K562 (cell line): Measurements from ENCODE around the gene DDAH2. TPM values are rescaled to one million over a fixed set of nuclear protein-coding genes. Genes with fewer than 3 reads are reported as not detected.
A peak's percentile ranks its signal among the peaks of the same experiment; 100 is the strongest.

Experiments used
- ARHGAP35 ChIP-seq: fragments of 450-650 bp; IDR thresholded peaks from 2 replicates; pipeline ENCODE4 v1.6.1; 2018; ENCODE audit not compliant: partially characterized antibody
- FIP1L1 ChIP-seq: fragments of 200-400 bp; formaldehyde crosslinking; IDR thresholded peaks from 2 replicates; pipeline ENCODE4 v1.6.1; 2018; ENCODE audit warnings: mild to moderate bottlenecking, low read depth, low read length; ENCODE audit not compliant: poor library complexity, severe bottlenecking
- FOXJ2 ChIP-seq: fragments of 200-800 bp; sonication (Bioruptor generic); IDR thresholded peaks from 2 replicates; pipeline ENCODE4 v1.6.1; 2016; ENCODE audit warnings: missing genetic modification characterization, missing compliant biosample characterization
- HNRNPK ChIP-seq: fragments of 200-400 bp; formaldehyde crosslinking; IDR thresholded peaks from one replicate; pipeline ENCODE4 v1.6.1; 2018; ENCODE audit warnings: mild to moderate bottlenecking, low read depth, low read length; ENCODE audit not compliant: poor library complexity, severe bottlenecking
- HOXB6 ChIP-seq: fragments of 250-450 bp; sonication (Bioruptor Pico); IDR thresholded peaks from 2 replicates; pipeline ENCODE4 v1.5.1; 2022; ENCODE audit warnings: mild to moderate bottlenecking, borderline replicate concordance
- KAT7 ChIP-seq: sonication (generic); formaldehyde crosslinking; IDR thresholded peaks from 2 replicates; pipeline ENCODE4 v1.8.0; 2022; ENCODE audit warnings: missing genetic modification reagents, mild to moderate bottlenecking, borderline replicate concordance
- MTA2 ChIP-seq: fragments of 450-650 bp; IDR thresholded peaks from 2 replicates; pipeline ENCODE4 v1.6.1; 2016; ENCODE audit warnings: low read depth
- MXI1 ChIP-seq: IDR thresholded peaks from 2 replicates; pipeline ENCODE4 v1.6.1; 2011; ENCODE audit warnings: low read depth, mild to moderate bottlenecking, improper control_type of control experiment, low read length
- NCOA2 ChIP-seq, 2 experiments: fragments of 450-650 bp; IDR thresholded peaks; 2 replicates each; pipeline ENCODE4 v1.6.1; 2018; ENCODE audit warnings: mild to moderate bottlenecking in 2 of 2, moderate library complexity in 1 of 2; ENCODE audit not compliant: partially characterized antibody in 2 of 2
- POLR2A ChIP-seq: fragments of 450-650 bp; conservative IDR thresholded peaks from 2 replicates; pipeline ENCODE4 v1.6.1; 2016
- RBM22 ChIP-seq: fragments of 200-400 bp; formaldehyde crosslinking; IDR thresholded peaks from 2 replicates; pipeline ENCODE4 v1.6.1; 2018; ENCODE audit warnings: low read length, low read depth; ENCODE audit not compliant: poor library complexity, severe bottlenecking
- RBM25 ChIP-seq: fragments of 200-400 bp; formaldehyde crosslinking; IDR thresholded peaks from 2 replicates; pipeline ENCODE4 v1.6.1; 2018; ENCODE audit warnings: low read length, low read depth, moderate library complexity; ENCODE audit not compliant: severe bottlenecking
- SP2 ChIP-seq: IDR thresholded peaks from 2 replicates; pipeline ENCODE4 v1.6.1; 2011; ENCODE audit warnings: mild to moderate bottlenecking, low read depth, low read length, moderate library complexity; ENCODE audit not compliant: poor library complexity, severe bottlenecking; ENCODE audit errors: extremely low read depth
- THRAP3 ChIP-seq: fragments of 450-650 bp; IDR thresholded peaks from 2 replicates; pipeline ENCODE4 v1.6.1; 2016; ENCODE audit warnings: mild to moderate bottlenecking, inconsistent platforms, borderline replicate concordance
- ZFP30 ChIP-seq: fragments of 250-450 bp; sonication (Bioruptor Pico); IDR thresholded peaks from 2 replicates; pipeline ENCODE4 v1.8.0; 2022; ENCODE audit warnings: moderate library complexity, mild to moderate bottlenecking, inconsistent platforms, borderline replicate concordance
- ZFP36 ChIP-seq: fragments of 150-350 bp; IDR thresholded peaks from 2 replicates; pipeline ENCODE4 v1.6.1; 2018; ENCODE audit warnings: low read length, low read depth; ENCODE audit not compliant: partially characterized antibody
- ZNF778 ChIP-seq: fragments of 450-650 bp; formaldehyde crosslinking; IDR thresholded peaks from 2 replicates; pipeline ENCODE4 v1.4.0; 2020; ENCODE audit warnings: mild to moderate bottlenecking, moderate library complexity
- polyA plus RNA-seq, 8 experiments: library from polyadenylated mRNA; depleted of rRNA in 4 of 8; stranded (reverse) in 5 of 8; unstranded in 3 of 8; fragments of >200 nt; fragmentation: Nextera tagmentation in 2 of 8; fragmentation: Illumina TruSeq in 1 of 8; extraction: Ambion mirVana in 2 of 8; extraction: Trizol in 1 of 8; gene quantifications; 2 replicates each; pipeline versions ENCODE4 v1.2.1 to v1.2.3, GENCODE V29; 2011 to 2014; ENCODE audit warnings: inconsistent platforms in 1 of 8, missing spikeins in 1 of 8
- total RNA-seq, 7 experiments: library from RNA; depleted of rRNA in 6 of 7; stranded (reverse); fragments of >200 nt in 6 of 7; fragmentation: Illumina TruSeq in 2 of 7; extraction: Trizol in 2 of 7; gene quantifications; 2 replicates each; pipeline versions ENCODE4 v1.2.1 to v1.2.3, GENCODE V29; 2011 to 2021; ENCODE audit warnings: low replicate concordance in 1 of 7
- TF ChIP-seq, protein P1 (sequence below), 2 experiments: IDR thresholded peaks; 2 replicates each; pipeline ENCODE4 v1.6.1; 2011; ENCODE audit warnings: borderline replicate concordance in 1 of 2, control low read depth in 1 of 2, low read depth in 1 of 2, low read length in 1 of 2, mild to moderate bottlenecking in 1 of 2, mixed read lengths in 1 of 2, moderate library complexity in 1 of 2; ENCODE audit not compliant: insufficient read depth in 1 of 2, insufficient read length in 1 of 2, poor library complexity in 1 of 2, severe bottlenecking in 1 of 2; ENCODE audit errors: extremely low read depth in 1 of 2
- TF ChIP-seq, protein P2 (sequence below): fragments of 250-450 bp; sonication (Bioruptor Pico); IDR thresholded peaks from 2 replicates; pipeline ENCODE4 v1.8.0; 2022; ENCODE audit warnings: moderate library complexity, mild to moderate bottlenecking, inconsistent platforms
- TF ChIP-seq, protein P3 (sequence below): sonication (generic); formaldehyde crosslinking; IDR thresholded peaks from 2 replicates; pipeline ENCODE4 v1.9.0; 2022; ENCODE audit warnings: mild to moderate bottlenecking, missing genetic modification reagents
- TF ChIP-seq, protein P4 (sequence below): IDR thresholded peaks from 2 replicates; pipeline ENCODE4 v1.6.1; 2016; ENCODE audit warnings: missing genetic modification characterization, missing compliant biosample characterization

The DDAH2 gene
- total and polyA plus RNA-seq, 9 of the 15 experiments (the other 6 are each of a cell fraction or from before 2014, with no cell fraction given), result 1.8 to 45.4 (median 21.4) TPM

DNA sequence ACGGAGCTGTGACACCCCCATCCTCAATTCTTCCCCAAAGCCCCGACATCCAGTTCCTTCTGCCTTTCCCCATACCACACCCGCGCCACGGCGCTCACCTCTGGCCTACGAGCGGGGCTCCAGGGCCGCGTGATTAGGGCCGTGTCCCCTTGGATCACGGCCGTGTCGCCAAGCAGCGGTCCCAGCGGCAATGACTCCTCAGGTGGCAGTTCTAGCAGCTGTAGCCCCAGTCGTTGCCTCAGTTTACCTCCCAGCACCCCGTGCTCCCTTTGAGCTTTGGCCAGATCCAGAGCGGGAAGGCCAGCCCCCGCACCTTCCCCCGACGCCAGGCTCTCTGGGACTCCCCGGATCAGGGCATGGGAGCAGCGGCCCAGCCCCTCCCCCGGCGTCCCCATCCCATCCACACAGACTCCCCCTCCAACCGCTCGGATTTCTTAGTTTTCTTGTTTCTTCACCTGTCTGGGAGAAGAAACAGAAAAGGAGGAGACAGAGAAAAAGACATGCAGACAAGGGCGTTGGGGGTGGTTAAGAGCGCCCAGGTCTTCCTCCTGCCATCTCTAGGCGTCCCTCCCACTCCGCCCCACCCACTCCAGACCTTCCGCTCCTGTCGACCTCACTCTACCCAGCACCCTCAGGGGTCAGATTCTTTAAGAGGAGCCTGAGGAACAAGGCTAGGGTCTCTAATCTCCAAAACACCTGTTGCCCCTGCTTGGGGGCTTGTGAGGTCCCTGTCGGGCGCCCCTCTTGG, at the start of gene DDAH2 (continued):
- TF ChIP-seq, protein P1, sequence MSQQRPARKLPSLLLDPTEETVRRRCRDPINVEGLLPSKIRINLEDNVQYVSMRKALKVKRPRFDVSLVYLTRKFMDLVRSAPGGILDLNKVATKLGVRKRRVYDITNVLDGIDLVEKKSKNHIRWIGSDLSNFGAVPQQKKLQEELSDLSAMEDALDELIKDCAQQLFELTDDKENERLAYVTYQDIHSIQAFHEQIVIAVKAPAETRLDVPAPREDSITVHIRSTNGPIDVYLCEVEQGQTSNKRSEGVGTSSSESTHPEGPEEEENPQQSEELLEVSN (IDR thresholded peaks at IDR 0.05; ENCODE audit: borderline replicate concordance in 1 of 2, extremely low read depth in 1 of 2, insufficient read depth in 1 of 2, insufficient read length in 1 of 2, low read depth in 1 of 2, low read length in 1 of 2, poor library complexity in 1 of 2, severe bottlenecking in 1 of 2), result no peak
- no peak for TF ChIP-seq HOXB6 (CRISPR knock-in tag)
- TF ChIP-seq, protein P2, sequence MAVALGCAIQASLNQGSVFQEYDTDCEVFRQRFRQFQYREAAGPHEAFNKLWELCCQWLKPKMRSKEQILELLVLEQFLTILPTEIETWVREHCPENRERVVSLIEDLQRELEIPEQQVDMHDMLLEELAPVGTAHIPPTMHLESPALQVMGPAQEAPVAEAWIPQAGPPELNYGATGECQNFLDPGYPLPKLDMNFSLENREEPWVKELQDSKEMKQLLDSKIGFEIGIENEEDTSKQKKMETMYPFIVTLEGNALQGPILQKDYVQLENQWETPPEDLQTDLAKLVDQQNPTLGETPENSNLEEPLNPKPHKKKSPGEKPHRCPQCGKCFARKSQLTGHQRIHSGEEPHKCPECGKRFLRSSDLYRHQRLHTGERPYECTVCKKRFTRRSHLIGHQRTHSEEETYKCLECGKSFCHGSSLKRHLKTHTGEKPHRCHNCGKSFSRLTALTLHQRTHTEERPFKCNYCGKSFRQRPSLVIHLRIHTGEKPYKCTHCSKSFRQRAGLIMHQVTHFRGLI (CRISPR knock-in tag), result no peak
- TF ChIP-seq FOXJ2, result no peak
- no peak for TF ChIP-seq RBM25
- TF ChIP-seq FIP1L1, result peak; percentile 99
- no peak for TF ChIP-seq MXI1
- no peak for TF ChIP-seq ZFP30 (CRISPR knock-in tag)
- no peak for TF ChIP-seq NCOA2 (IDR thresholded peaks at IDR 0.05; ENCODE audit: partially characterized antibody in 2 of 2)
- TF ChIP-seq ZFP36, result peak; percentile 7
- peak; percentile 98 for TF ChIP-seq RBM22
- TF ChIP-seq POLR2A, result no peak
- no peak for TF ChIP-seq KAT7 (CRISPR knock-in tag)
- no peak for TF ChIP-seq ZNF778
- peak; percentile 11 for TF ChIP-seq ARHGAP35
- TF ChIP-seq, protein P3, sequence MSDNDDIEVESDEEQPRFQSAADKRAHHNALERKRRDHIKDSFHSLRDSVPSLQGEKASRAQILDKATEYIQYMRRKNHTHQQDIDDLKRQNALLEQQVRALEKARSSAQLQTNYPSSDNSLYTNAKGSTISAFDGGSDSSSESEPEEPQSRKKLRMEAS (CRISPR knock-in tag), result no peak
- no peak for TF ChIP-seq MTA2
- no peak for TF ChIP-seq HNRNPK
- TF ChIP-seq THRAP3, result no peak
- TF ChIP-seq, protein P4, sequence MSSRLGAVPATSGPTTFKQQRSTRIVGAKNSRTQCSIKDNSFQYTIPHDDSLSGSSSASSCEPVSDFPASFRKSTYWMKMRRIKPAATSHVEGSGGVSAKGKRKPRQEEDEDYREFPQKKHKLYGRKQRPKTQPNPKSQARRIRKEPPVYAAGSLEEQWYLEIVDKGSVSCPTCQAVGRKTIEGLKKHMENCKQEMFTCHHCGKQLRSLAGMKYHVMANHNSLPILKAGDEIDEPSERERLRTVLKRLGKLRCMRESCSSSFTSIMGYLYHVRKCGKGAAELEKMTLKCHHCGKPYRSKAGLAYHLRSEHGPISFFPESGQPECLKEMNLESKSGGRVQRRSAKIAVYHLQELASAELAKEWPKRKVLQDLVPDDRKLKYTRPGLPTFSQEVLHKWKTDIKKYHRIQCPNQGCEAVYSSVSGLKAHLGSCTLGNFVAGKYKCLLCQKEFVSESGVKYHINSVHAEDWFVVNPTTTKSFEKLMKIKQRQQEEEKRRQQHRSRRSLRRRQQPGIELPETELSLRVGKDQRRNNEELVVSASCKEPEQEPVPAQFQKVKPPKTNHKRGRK, result no peak
- TF ChIP-seq SP2, result peak; percentile 11
